ENCODE measurements around the gene P3H2. TPM values are rescaled to one million over a fixed set of nuclear protein-coding genes. Genes with fewer than 3 reads are reported as not detected.

Gene P3H2
- polyA plus RNA-seq, 1 experiment = 32.6 TPM

DNA sequence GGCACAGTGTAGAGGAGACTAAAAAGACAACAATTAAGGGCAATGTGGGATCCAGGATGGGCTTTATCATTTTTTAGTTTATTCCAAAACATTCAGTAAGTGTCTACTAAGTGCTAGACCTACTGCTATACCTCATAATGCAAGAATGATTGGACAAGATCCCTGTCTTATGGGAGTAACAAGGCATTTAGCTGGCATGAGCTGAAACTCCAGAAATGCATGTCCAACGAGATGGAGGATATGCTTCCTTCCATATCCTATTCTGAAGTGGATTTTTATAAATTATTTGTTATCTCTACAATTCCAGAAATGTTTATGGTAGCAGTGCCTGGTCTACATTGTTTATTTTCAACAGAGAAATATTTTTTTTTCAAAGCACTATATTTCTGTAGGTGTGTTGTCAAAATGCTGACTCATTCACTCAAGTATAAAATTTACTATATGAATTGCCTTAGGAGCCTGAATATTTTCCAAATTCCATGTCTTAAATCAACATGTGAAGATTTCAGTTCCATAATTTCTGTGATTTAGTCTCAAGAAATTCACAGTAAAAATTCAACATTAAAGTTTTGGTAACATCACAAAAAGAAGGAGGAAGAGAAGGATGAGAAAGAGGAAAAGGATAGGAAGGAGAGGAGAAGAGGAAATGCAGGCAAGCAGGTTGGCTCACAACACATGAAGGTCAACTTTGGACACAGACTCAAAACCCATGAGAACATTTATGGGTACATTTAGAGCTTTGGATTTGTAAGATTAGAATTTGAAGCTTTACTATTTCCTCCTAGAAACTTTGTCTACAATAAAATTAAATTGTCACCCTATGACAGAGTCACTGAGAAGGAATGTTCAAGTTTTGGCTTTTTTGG, 88.6 kb downstream of the P3H2 start:
- DNase-seq (ENCODE audit: low read depth, low spot score) = no peak
- TF ChIP-seq CTCF (IDR thresholded peaks at IDR 0.05; ENCODE audit: low read depth, low read length) = no peak
- H3K27me3 ChIP-seq (ENCODE audit: control insufficient read depth, insufficient read depth, low read length) = no peaks in the 10 kb centered on the region
- H3K27ac ChIP-seq (ENCODE audit: low read depth, low read length) = peak overlapping the region; percentile 22
- no peak overlapping the region for H3K4me3 ChIP-seq (ENCODE audit: low read depth, low read length)
- CTCF ChIA-PET = interaction anchor here (0.6 to 2.0 kb wide), 6 partner anchors 32 to 359 kb away, joined by 3 to 5 read pairs (median 4); partner anchors contain the start of genes CLDN1 and P3H2
- POLR2A ChIA-PET = no interaction called here
- H3K9me3 ChIP-seq (ENCODE audit: control insufficient read depth, insufficient read depth, low read length) = no peaks in the 10 kb centered on the region

DNA sequence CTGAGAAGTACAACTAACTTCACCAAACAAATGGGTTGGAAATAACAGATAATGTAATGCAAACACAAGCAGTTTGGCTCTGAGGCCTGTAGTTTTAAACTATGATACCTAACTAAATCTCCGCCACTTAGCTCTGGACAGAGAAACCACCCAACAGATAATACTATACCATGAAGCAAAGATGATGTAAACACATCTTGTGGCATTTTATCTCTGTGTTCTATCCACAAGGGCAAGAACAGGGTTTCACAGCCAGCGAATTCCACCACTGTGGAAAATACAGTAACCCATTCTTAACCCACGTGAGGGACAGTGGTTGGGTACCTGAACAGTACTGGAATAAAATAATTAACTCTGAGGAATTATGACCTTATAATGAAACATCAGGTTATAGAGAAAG, 93.6 kb downstream of the P3H2 start:
- no peak for TF ChIP-seq CTCF (IDR thresholded peaks at IDR 0.05; ENCODE audit: low read depth, low read length)
- CTCF ChIA-PET = interaction anchor here (0.6 kb wide), 1 partner anchor 74 kb away, joined by 8 read pairs; no protein-coding TSS in a partner anchor

DNA sequence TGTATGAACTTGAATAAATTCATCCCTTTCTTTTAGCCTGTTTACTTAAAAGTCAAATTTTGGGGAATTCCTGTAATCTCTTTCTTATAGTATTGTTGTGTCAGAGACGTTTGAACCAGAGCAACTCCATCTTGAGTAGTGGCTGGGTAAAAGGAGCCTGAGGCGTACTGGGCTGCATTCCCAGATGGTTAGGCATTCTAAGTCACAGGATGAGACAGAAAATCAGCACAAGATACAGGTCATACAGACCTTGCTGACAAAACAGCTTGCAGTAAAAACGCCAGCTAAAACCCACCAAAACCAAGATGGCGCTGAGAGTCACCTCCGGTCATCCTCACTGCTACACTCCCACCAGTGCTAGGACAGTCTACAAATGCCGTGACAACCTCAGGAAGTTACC, 94.5 kb downstream of the P3H2 start:
- TF ChIP-seq CTCF (IDR thresholded peaks at IDR 0.05; ENCODE audit: low read depth, low read length) = no peak
- no peak overlapping the region for H3K4me3 ChIP-seq (ENCODE audit: low read depth, low read length)
- ChIA-PET POLR2A (no interaction called here), CTCF (interaction anchor here (0.8 to 1.4 kb wide), 2 partner anchors 10 to 12 kb away, joined by 3 to 5 read pairs; no protein-coding TSS in a partner anchor)
- DNase-seq (ENCODE audit: low read depth, low spot score) = no peak
- no peaks in the 10 kb centered on the region for H3K27me3 ChIP-seq (ENCODE audit: control insufficient read depth, insufficient read depth, low read length)
- H3K9me3 ChIP-seq (ENCODE audit: control insufficient read depth, insufficient read depth, low read length) = no peaks in the 10 kb centered on the region
- H3K27ac ChIP-seq (ENCODE audit: low read depth, low read length) = no peak overlapping the region

More for the DNA sequence above, 93.6 kb downstream of the P3H2 start:
- H3K27ac ChIP-seq (ENCODE audit: low read depth, low read length) = no peak overlapping the region
- H3K9me3 ChIP-seq (ENCODE audit: control insufficient read depth, insufficient read depth, low read length) = no peaks in the 10 kb centered on the region
- DNase-seq (ENCODE audit: low read depth, low spot score) = no peak
- H3K4me3 ChIP-seq (ENCODE audit: low read depth, low read length) = no peak overlapping the region
- POLR2A ChIA-PET = no interaction called here
- H3K27me3 ChIP-seq (ENCODE audit: control insufficient read depth, insufficient read depth, low read length) = no peaks in the 10 kb centered on the region

- DNase-seq (ENCODE audit: low read depth, low spot score) = no peak
- Histone ChIP-seq H3K27me3 (ENCODE audit: control insufficient read depth, insufficient read depth, low read length) (no peaks in the 10 kb centered on the region), H3K9me3 (ENCODE audit: control insufficient read depth, insufficient read depth, low read length) (no peaks in the 10 kb centered on the region), H3K4me3 (ENCODE audit: low read depth, low read length) (no peak overlapping the region), H3K27ac (ENCODE audit: low read depth, low read length) (no peak overlapping the region)
- POLR2A ChIA-PET = interaction anchor here (0.6 kb wide), 1 partner anchor 13 kb away, joined by 3 read pairs; no protein-coding TSS in a partner anchor
- CTCF ChIA-PET = interaction anchor here (0.7 to 1.4 kb wide), 4 partner anchors 12 to 97 kb away, joined by 3 to 5 read pairs (median 4); no protein-coding TSS in a partner anchor
- TF ChIP-seq CTCF (IDR thresholded peaks at IDR 0.05; ENCODE audit: low read depth, low read length) = no peak
Observed at GRCh38 chr3:190024912-190025311, 95.8 kb downstream of the P3H2 start.

DNA sequence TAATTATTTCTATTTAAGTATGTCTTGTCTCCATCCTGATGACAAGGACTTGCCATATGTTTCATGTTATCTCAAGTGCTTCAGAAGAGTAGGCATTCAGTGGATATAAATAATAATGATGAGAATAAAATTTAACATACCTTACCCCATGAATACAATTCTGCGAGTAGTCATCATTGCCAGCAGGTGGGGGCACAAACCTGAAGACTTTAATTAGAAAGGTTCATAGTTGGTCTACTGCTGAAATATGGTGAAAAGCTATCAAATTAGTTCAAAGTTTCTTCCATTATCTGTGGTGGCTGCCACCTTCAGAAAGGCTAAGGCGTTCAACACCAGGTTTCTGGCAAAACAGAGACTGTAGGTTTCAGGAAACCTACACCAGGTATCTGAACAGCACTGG, 100.9 kb downstream of the P3H2 start:
- DNase-seq (ENCODE audit: low read depth, low spot score) = no peak
- ChIA-PET CTCF (interaction anchor here (0.7 to 1.3 kb wide), 3 partner anchors 17 to 303 kb away, joined by 3 read pairs; partner anchors contain the start of gene CLDN1), POLR2A (no interaction called here)
- H3K27me3 ChIP-seq (ENCODE audit: control insufficient read depth, insufficient read depth, low read length) = no peaks in the 10 kb centered on the region
- H3K4me3 ChIP-seq (ENCODE audit: low read depth, low read length) = no peak overlapping the region
- H3K9me3 ChIP-seq (ENCODE audit: control insufficient read depth, insufficient read depth, low read length) = no peaks in the 10 kb centered on the region
- TF ChIP-seq CTCF (IDR thresholded peaks at IDR 0.05; ENCODE audit: low read depth, low read length) = no peak
- H3K27ac ChIP-seq (ENCODE audit: low read depth, low read length) = no peak overlapping the region

All from AG04450 (cell line).